Neural cell (in vitro differentiated cells): ENCODE results near the gene PFKL. TPM values are rescaled to one million over a fixed set of nuclear protein-coding genes. Genes with fewer than 3 reads are reported as not detected.

Source experiments
- H2AFZ ChIP-seq: fragments of 200-600, 300-800 bp; sonication (generic), shearing (Covaris generic); 2 replicates; pipeline ENCODE4 v1.6.0; 2014; ENCODE audit warnings: low read depth, mild to moderate bottlenecking, antibody characterized with exemption, low read length, moderate library complexity
- H3F3A ChIP-seq: fragments of 200-600 bp; shearing (Covaris generic); 2 replicates; pipeline ENCODE4 v1.6.1; 2016; ENCODE audit warnings: mild to moderate bottlenecking, moderate library complexity, mixed read lengths, antibody characterized with exemption, low read length; ENCODE audit not compliant: insufficient read depth, poor library complexity, severe bottlenecking
- H3K27ac ChIP-seq: fragments of 200-600, 300-800 bp; sonication (generic), shearing (Covaris generic); 2 replicates; pipeline ENCODE4 v1.5.1; 2014; ENCODE audit warnings: mild to moderate bottlenecking, low read length, moderate library complexity
- H3K27me3 ChIP-seq: fragments of 300-800, 200-600 bp; sonication (generic), shearing (Covaris generic); 2 replicates; pipeline ENCODE4 v1.6.0; 2014; ENCODE audit warnings: mild to moderate bottlenecking, low read depth, low read length, moderate library complexity; ENCODE audit not compliant: insufficient read depth
- H3K36me3 ChIP-seq: fragments of 300-800, 200-600 bp; sonication (generic), shearing (Covaris generic); 2 replicates; pipeline ENCODE4 v1.5.1; 2014; ENCODE audit warnings: mild to moderate bottlenecking, antibody characterized with exemption, low read length, moderate library complexity; ENCODE audit not compliant: insufficient read depth
- H3K4me2 ChIP-seq: fragments of 300-800, 200-600 bp; sonication (generic), shearing (Covaris generic); 2 replicates; pipeline ENCODE4 v1.6.0; 2014; ENCODE audit warnings: mild to moderate bottlenecking, low read length
- H3K4me3 ChIP-seq: fragments of 300-800, 200-600 bp; sonication (generic), shearing (Covaris generic); 2 replicates; pipeline ENCODE4 v1.5.1; 2014; ENCODE audit warnings: mild to moderate bottlenecking, low read length, moderate library complexity
- H3K79me2 ChIP-seq: fragments of 200-600 bp; shearing (Covaris generic); replicated peaks from 2 replicates; pipeline ENCODE4 v1.6.0; 2014; ENCODE audit warnings: mild to moderate bottlenecking, low read length, moderate library complexity; ENCODE audit not compliant: insufficient read depth
- H3K9ac ChIP-seq: fragments of 300-800, 200-600 bp; sonication (generic), shearing (Covaris generic); 2 replicates; pipeline ENCODE4 v1.6.1; 2016; ENCODE audit warnings: mild to moderate bottlenecking, low read length, mixed read lengths
- H3K9me2 ChIP-seq: fragments of 200-600 bp; shearing (Covaris generic); 2 replicates; pipeline ENCODE4 v1.6.1; 2016; ENCODE audit warnings: mild to moderate bottlenecking, low read length, mixed read lengths; ENCODE audit not compliant: insufficient read depth
- H3K9me3 ChIP-seq: fragments of 200-600, 300-800 bp; sonication (generic), shearing (Covaris generic); 2 replicates; pipeline ENCODE4 v1.6.1; 2016; ENCODE audit warnings: mild to moderate bottlenecking, mixed run types, low read length, moderate library complexity, mixed read lengths
- H4K20me1 ChIP-seq: fragments of 200-600 bp; shearing (Covaris generic); 2 replicates; pipeline ENCODE4 v1.6.1; 2016; ENCODE audit warnings: mild to moderate bottlenecking, mixed run types; ENCODE audit not compliant: insufficient read depth
- EP300 ChIP-seq: fragments of 450-650 bp; conservative IDR thresholded peaks from 2 replicates; pipeline ENCODE4 v1.6.1; 2014; ENCODE audit warnings: antibody characterized with exemption, mild to moderate bottlenecking, moderate library complexity; ENCODE audit not compliant: poor library complexity, severe bottlenecking
- EZH2 ChIP-seq: fragments of 200-600, 300-800 bp; shearing (Covaris generic), sonication (generic); IDR thresholded peaks from 2 replicates; pipeline ENCODE4 v1.6.1; 2014; ENCODE audit warnings: antibody characterized with exemption, low read length, borderline replicate concordance, mild to moderate bottlenecking; ENCODE audit not compliant: insufficient read depth, poor library complexity, severe bottlenecking
- MXI1 ChIP-seq: fragments of 450-650 bp; conservative IDR thresholded peaks from 2 replicates; pipeline ENCODE4 v1.6.1; 2014; ENCODE audit warnings: antibody characterized with exemption, mild to moderate bottlenecking; ENCODE audit not compliant: poor library complexity, severe bottlenecking
- POLR2AphosphoS5 ChIP-seq: IDR thresholded peaks from 2 replicates; pipeline ENCODE4 v1.6.1; 2012
- RAD21 ChIP-seq: fragments of 450-650 bp; conservative IDR thresholded peaks from 2 replicates; pipeline ENCODE4 v1.6.1; 2014; ENCODE audit warnings: antibody characterized with exemption, mild to moderate bottlenecking, moderate library complexity
- REST ChIP-seq: IDR thresholded peaks from 2 replicates; pipeline ENCODE4 v1.6.1; 2012; ENCODE audit warnings: borderline replicate concordance
- SMC3 ChIP-seq: fragments of 450-650 bp; conservative IDR thresholded peaks from 2 replicates; pipeline ENCODE4 v1.6.1; 2014; ENCODE audit warnings: antibody characterized with exemption, mild to moderate bottlenecking, moderate library complexity; ENCODE audit not compliant: poor library complexity
- TAF1 ChIP-seq: IDR thresholded peaks from 2 replicates; pipeline ENCODE4 v1.6.1; 2012; ENCODE audit warnings: low read depth
- polyA plus RNA-seq: library from polyadenylated mRNA; depleted of rRNA; stranded (reverse); fragments of >200 nt; gene quantifications from 2 replicates; pipeline ENCODE4 v1.2.3, GENCODE V29; 2014
- TF ChIP-seq, protein P1 (sequence below): fragments of 450-650 bp; IDR thresholded peaks from 2 replicates; pipeline ENCODE4 v1.5.1; 2014; ENCODE audit warnings: antibody characterized with exemption, mild to moderate bottlenecking, moderate library complexity; ENCODE audit not compliant: poor library complexity, severe bottlenecking

The PFKL gene
- polyA plus RNA-seq, 1 donor from 2014 or later: 79.6 TPM

DNA sequence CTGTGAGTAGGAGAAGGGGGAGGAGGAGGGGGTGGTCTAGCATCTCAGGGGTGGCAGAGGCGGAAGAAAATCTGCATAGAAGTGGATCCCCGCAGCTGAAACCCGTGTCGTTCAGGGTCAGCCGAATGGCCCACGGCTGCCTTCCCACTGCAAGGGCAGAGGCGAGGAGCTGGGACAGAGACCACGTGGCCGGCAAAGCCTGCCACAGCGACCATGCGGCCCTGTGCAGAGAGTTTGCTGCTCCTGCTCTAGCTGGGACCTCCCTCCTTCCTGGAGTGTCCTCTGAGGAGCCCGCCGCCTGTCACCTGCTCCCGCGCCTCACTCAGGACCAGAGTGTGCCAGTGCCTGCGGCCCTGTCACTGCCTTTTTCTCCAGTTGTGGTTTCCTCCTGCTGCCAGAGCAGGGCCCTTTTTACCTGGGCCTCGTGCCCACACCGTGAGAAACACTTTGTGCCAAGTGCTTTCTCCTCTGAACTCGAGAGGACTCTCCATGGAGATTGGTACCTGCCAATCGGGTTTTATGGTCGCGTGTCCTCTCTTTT is 48.1 kb downstream of the PFKL start:
- Histone ChIP-seq H2AFZ (no peak overlapping the region), H3F3A (no peaks in the 10 kb centered on the region), H3K79me2 (no peaks in the 10 kb centered on the region), H3K27me3 (peaks cover 35% of the 10 kb centered on the region), H3K9me2 (no peaks in the 10 kb centered on the region), H4K20me1 (no peaks in the 10 kb centered on the region), H3K36me3 (no peaks in the 10 kb centered on the region), H3K27ac (no peak overlapping the region), H3K9me3 (no peaks in the 10 kb centered on the region), H3K4me3 (no peak overlapping the region), H3K4me2 (no peak overlapping the region), H3K9ac (no peak overlapping the region)
- TF ChIP-seq, protein P1, sequence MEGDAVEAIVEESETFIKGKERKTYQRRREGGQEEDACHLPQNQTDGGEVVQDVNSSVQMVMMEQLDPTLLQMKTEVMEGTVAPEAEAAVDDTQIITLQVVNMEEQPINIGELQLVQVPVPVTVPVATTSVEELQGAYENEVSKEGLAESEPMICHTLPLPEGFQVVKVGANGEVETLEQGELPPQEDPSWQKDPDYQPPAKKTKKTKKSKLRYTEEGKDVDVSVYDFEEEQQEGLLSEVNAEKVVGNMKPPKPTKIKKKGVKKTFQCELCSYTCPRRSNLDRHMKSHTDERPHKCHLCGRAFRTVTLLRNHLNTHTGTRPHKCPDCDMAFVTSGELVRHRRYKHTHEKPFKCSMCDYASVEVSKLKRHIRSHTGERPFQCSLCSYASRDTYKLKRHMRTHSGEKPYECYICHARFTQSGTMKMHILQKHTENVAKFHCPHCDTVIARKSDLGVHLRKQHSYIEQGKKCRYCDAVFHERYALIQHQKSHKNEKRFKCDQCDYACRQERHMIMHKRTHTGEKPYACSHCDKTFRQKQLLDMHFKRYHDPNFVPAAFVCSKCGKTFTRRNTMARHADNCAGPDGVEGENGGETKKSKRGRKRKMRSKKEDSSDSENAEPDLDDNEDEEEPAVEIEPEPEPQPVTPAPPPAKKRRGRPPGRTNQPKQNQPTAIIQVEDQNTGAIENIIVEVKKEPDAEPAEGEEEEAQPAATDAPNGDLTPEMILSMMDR: no peak
- no peak for TF ChIP-seq SMC3
- no peak for TF ChIP-seq EP300
- no peak for TF ChIP-seq TAF1
- TF ChIP-seq REST: no peak
- no peak for TF ChIP-seq MXI1
- TF ChIP-seq EZH2: no peak
- TF ChIP-seq RAD21: no peak

DNA sequence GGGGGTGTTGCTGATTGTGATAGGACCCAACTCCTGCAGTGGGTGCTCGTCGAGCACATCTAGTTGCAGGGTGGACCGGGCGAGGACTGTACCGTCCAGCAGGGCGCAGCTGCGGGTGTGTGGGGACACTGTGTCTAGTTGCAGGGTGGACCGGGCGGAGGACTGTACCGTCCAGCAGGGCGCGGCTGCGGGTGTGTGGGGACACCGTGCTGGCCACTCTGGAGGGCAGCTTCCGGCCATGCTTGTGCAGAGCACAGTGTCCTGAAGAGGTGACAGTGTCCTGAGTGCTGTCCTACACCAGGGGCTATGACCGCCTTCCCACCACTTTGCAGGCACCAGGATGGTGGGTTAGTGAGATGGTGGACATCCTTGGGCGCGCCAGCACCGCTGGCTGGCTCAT is 49.0 kb downstream of the PFKL start:
- Histone ChIP-seq H3K9ac (no peak overlapping the region), H3K4me2 (no peak overlapping the region), H3K9me3 (no peaks in the 10 kb centered on the region), H3K9me2 (no peaks in the 10 kb centered on the region), H3K27me3 (peaks cover 35% of the 10 kb centered on the region), H3K36me3 (no peaks in the 10 kb centered on the region), H3K79me2 (no peaks in the 10 kb centered on the region), H3K4me3 (no peak overlapping the region), H3F3A (no peaks in the 10 kb centered on the region), H4K20me1 (no peaks in the 10 kb centered on the region), H3K27ac (no peak overlapping the region), H2AFZ (no peak overlapping the region)
- TF ChIP-seq, protein P1: no peak
- TF ChIP-seq TAF1 (no peak), EZH2 (no peak), POLR2AphosphoS5 (no peak), MXI1 (no peak), SMC3 (no peak), REST (no peak), EP300 (no peak), RAD21 (no peak)
